Lung (tissue), 12 donors: ENCODE measurements around the gene IFITM1. TPM values are rescaled to one million over a fixed set of nuclear protein-coding genes. Genes with fewer than 3 reads are reported as not detected.

Source experiments
- ATAC-seq: fragments of 200-7000 bp; cut with Tn5 transposase; one replicate; pipeline ENCODE4 v1.9.1; 2020; ENCODE audit warnings: moderate number of reproducible peaks; ENCODE audit not compliant: insufficient read depth, low FRiP score
- DNase-seq, 3 donors: peaks; one replicate each; pipeline ENCODE4 v3.0.0-alpha.2; 2013 to 2017
- H3K27ac ChIP-seq, 2 donors: one replicate each; pipeline ENCODE4 v1.5.1; 2013; ENCODE audit warnings: mild to moderate bottlenecking in 2 of 2, moderate library complexity in 2 of 2, control low read depth in 1 of 2, inconsistent platforms in 1 of 2, low read depth in 1 of 2, low read length in 1 of 2
- H3K27me3 ChIP-seq, 3 donors: one replicate each; pipeline ENCODE4 v1.5.1; 2013; ENCODE audit warnings: low read length in 2 of 3; ENCODE audit not compliant: control insufficient read depth in 3 of 3, insufficient read depth in 3 of 3
- H3K36me3 ChIP-seq, 4 donors: one replicate each; pipeline ENCODE4 v1.5.1; 2013; ENCODE audit warnings: low read length in 4 of 4, mild to moderate bottlenecking in 1 of 4, moderate library complexity in 1 of 4; ENCODE audit not compliant: control insufficient read depth in 4 of 4, insufficient read depth in 4 of 4
- H3K4me1 ChIP-seq, 5 donors: one replicate each; pipeline ENCODE4 v1.5.1; 2013; ENCODE audit warnings: low read length in 5 of 5, mild to moderate bottlenecking in 2 of 5, moderate library complexity in 1 of 5; ENCODE audit not compliant: control insufficient read depth in 5 of 5, insufficient read depth in 5 of 5
- H3K4me3 ChIP-seq: one replicate; pipeline ENCODE4 v1.5.1; 2013; ENCODE audit warnings: mild to moderate bottlenecking, control low read depth, moderate library complexity
- H3K9ac ChIP-seq, 2 donors: one replicate each; pipeline ENCODE4 v1.5.1; 2013; ENCODE audit warnings: low read length in 2 of 2, control low read depth in 1 of 2; ENCODE audit not compliant: insufficient read depth in 1 of 2
- H3K9me3 ChIP-seq, 4 donors: one replicate each; pipeline ENCODE4 v1.5.1; 2013; ENCODE audit warnings: low read length in 3 of 4, mild to moderate bottlenecking in 1 of 4, moderate library complexity in 1 of 4; ENCODE audit not compliant: control insufficient read depth in 4 of 4, insufficient read depth in 3 of 4
- CTCF ChIP-seq: IDR thresholded peaks from 2 replicates; pipeline ENCODE4 v1.5.1; 2012; ENCODE audit warnings: mild to moderate bottlenecking; ENCODE audit errors: control extremely low read depth, extremely low read depth
- WGBS, 2 donors: extraction: QIAGEN DNeasy Blood & Tissue Kit; methylation state at CpG; one replicate each; pipeline ENCODE4 v1.1.7; 2013; 5-methylcytosine and 5-hydroxymethylcytosine counted together
- polyA plus RNA-seq, 2 donors: library from polyadenylated mRNA; stranded (reverse); fragments of 200-250 nt; gene quantifications; one replicate each; pipeline ENCODE4 v1.2.1, GENCODE V29; 2013
- total RNA-seq, 2 donors: library from RNA; depleted of rRNA in 1 of 2; stranded (reverse); fragments of >200 nt in 1 of 2; gene quantifications; one replicate each; pipeline ENCODE4 v1.2.1, GENCODE V29; 2014 to 2021
- donor health status: control.
- donor health status: control.
- donor health status: Bipolar disorder and iron deficiency.
- donor health status: healthy.
- donor health status: DM: yes; HTN: yes; CAD: no.

Gene IFITM1
- total and polyA plus RNA-seq, 4 donors = 53.3 to 531 (median 189) TPM

- H3K9ac ChIP-seq = peak overlapping the region in 1 of 2 donors; percentile 11
- DNase-seq (no peak), ATAC-seq (no peak)
- peak overlapping the region; percentile 83 to 91 for H3K27ac ChIP-seq
- no peaks in the 10 kb centered on the region for H3K9me3 ChIP-seq
- no peaks in the 10 kb centered on the region for H3K27me3 ChIP-seq
- no peak overlapping the region for H3K4me3 ChIP-seq
- TF ChIP-seq CTCF = no peak
- H3K36me3 ChIP-seq = no peaks in the 10 kb centered on the region
- WGBS, 2 donors = 68 to 86% methylated on average over 30 of the region's 30 CpGs
- peaks cover 0 to 43% (median 12%) of the 10 kb centered on the region in 5 donors for H3K4me1 ChIP-seq
Measured at GRCh38 chr11:325796-326591, 12.2 kb downstream of the IFITM1 start.

- no peak overlapping the region for H3K4me3 ChIP-seq
Measured at GRCh38 chr11:326592-326841, 12.7 kb downstream of the IFITM1 start.

GRCh38 chr11:326842-327580 is 13.2 kb downstream of the IFITM1 start:
- WGBS, 2 donors = 7 to 20% methylated on average over 19 of the region's 19 CpGs
- Histone ChIP-seq H3K9me3 (no peaks in the 10 kb centered on the region), H3K4me1 (peaks cover 0 to 42% (median 12%) of the 10 kb centered on the region in 5 donors), H3K9ac (peak overlapping the region in 1 of 2 donors; percentile 64), H3K36me3 (no peaks in the 10 kb centered on the region), H3K27me3 (no peaks in the 10 kb centered on the region), H3K27ac (peak overlapping the region; percentile 83 to 91), H3K4me3 (no peak overlapping the region)
- TF ChIP-seq CTCF = no peak
- peak; percentile 80 to 83 (median 81) for DNase-seq
- peak; percentile 89 for ATAC-seq

More at GRCh38 chr11:326592-326841, 12.7 kb downstream of the IFITM1 start:
- ATAC-seq (no peak), DNase-seq (no peak)
- no peaks in the 10 kb centered on the region for H3K27me3 ChIP-seq
- TF ChIP-seq CTCF = no peak
- no peaks in the 10 kb centered on the region for H3K36me3 ChIP-seq
- peak overlapping the region; percentile 83 to 91 for H3K27ac ChIP-seq
- 24 to 48% methylated on average over 6 of the region's 6 CpGs for WGBS, 2 donors
- peaks cover 0 to 42% (median 12%) of the 10 kb centered on the region in 5 donors for H3K4me1 ChIP-seq
- peak overlapping the region in 1 of 2 donors; percentile 11 for H3K9ac ChIP-seq
- no peaks in the 10 kb centered on the region for H3K9me3 ChIP-seq
